Esophagus squamous epithelium (tissue), 4 donors: ENCODE results near the gene TSHR.

Experiments
- POLR2A ChIP-seq, 4 donors: fragments of 450-650 bp; IDR thresholded peaks; one replicate each; pipeline ENCODE4 v1.6.1; 2017; ENCODE audit warnings: antibody characterized with exemption in 4 of 4, mild to moderate bottlenecking in 4 of 4, moderate library complexity in 3 of 4
- TF ChIP-seq, protein P1 (sequence below), 6 experiments: fragments of 450-650 bp in 4 of 6; fragments of 200-600 bp in 2 of 6; sonication (generic) in 2 of 6; IDR thresholded peaks; one replicate each; pipeline ENCODE4 v1.5.1; 2016 to 2019; ENCODE audit warnings: antibody characterized with exemption in 6 of 6, mild to moderate bottlenecking in 4 of 6, moderate library complexity in 4 of 6

DNA sequence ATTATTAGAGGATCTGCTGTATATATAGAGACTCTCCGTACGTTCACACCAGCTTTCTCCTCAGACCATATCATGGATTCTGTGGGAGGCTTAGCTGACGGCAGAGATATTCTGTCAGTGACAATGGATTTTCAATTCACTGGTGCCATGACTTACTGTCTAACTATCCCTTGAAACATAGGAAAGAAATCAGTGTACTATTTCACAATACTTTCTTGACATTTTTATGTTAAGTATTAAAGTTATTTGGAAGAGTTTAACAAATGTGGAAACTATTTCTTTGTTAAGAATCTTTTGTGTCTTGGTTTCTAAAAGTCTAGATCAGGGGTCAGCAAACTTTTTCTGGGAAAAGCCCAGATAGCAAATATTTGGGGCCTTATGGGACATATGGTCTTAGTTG lies 146.8 kb downstream of the TSHR start:
- TF ChIP-seq POLR2A (IDR thresholded peaks at IDR 0.05) = no peak
- TF ChIP-seq, protein P1, sequence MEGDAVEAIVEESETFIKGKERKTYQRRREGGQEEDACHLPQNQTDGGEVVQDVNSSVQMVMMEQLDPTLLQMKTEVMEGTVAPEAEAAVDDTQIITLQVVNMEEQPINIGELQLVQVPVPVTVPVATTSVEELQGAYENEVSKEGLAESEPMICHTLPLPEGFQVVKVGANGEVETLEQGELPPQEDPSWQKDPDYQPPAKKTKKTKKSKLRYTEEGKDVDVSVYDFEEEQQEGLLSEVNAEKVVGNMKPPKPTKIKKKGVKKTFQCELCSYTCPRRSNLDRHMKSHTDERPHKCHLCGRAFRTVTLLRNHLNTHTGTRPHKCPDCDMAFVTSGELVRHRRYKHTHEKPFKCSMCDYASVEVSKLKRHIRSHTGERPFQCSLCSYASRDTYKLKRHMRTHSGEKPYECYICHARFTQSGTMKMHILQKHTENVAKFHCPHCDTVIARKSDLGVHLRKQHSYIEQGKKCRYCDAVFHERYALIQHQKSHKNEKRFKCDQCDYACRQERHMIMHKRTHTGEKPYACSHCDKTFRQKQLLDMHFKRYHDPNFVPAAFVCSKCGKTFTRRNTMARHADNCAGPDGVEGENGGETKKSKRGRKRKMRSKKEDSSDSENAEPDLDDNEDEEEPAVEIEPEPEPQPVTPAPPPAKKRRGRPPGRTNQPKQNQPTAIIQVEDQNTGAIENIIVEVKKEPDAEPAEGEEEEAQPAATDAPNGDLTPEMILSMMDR (IDR thresholded peaks at IDR 0.05) = no peak
